GM10248 (cell line): ENCODE data around the gene DACT3.

ENCODE experiments used
- CTCF ChIA-PET: fragments of 300-600 bp; sonication (Branson Sonifier 250); formaldehyde crosslinking; extraction: SDS; loops from one replicate; lab custom pipeline; 2021; ENCODE audit warnings: antibody characterized with exemption; lab: Yijun Ruan, JAX
- POLR2A ChIA-PET: fragments of 350-650 bp; sonication (Branson Sonifier 250); formaldehyde crosslinking; extraction: SDS; loops from one replicate; lab custom pipeline; 2020; ENCODE audit warnings: antibody characterized with exemption; lab: Yijun Ruan, JAX
- DNase-seq: peaks from one replicate; pipeline ENCODE4 v3.0.0; 2012; ENCODE audit errors: extremely low spot score
- TF ChIP-seq, protein P1 (sequence below): IDR thresholded peaks from 2 replicates; pipeline ENCODE4 v1.5.1; 2012; ENCODE audit warnings: mild to moderate bottlenecking, low read depth; ENCODE audit errors: extremely low read depth, missing control alignments, control extremely low read depth

DACT3 gene

DNA sequence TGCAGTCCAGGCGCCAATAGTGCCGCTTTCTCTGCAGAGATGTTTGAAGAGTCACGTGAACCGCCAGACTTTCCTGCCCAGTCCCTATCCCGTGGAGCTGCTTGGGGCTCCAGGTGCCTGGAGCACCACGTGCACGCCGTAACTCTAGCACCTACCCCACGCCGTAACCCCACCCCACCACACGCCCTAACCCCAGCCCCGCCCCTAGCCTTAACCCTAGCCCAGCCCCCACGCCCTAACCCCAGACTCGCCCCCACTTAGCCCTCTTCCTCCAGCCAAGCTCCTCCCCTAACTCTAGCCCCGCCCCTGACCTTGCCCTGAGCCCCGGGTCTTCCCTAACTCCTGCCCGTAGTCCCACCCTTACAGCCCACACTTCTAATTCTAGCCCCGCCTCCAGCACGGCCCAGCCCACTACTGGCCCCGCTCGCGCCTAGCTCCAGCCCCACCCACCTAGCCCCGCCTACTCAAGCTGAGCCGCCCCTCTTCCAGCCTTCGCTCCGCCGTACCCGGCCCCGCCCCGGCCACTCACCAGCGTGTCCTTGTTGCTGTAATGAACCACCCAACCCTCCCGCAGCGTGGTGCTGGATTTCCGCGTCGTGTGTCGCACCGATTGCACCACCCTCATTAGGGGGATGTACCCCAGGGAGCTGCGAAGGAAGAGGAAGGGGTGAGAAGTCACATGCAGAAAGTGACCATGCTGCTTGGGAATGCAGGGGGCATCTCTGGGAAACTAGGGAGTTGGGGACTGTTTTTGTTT is 36.4 kb upstream of the DACT3 start:
- ChIA-PET POLR2A (no interaction called here), CTCF (interaction anchor here (1.1 to 5.6 kb wide), 4 partner anchors 7 to 60 kb away, joined by 3 to 39 read pairs (median 4); no protein-coding TSS in a partner anchor)
- TF ChIP-seq, protein P1, sequence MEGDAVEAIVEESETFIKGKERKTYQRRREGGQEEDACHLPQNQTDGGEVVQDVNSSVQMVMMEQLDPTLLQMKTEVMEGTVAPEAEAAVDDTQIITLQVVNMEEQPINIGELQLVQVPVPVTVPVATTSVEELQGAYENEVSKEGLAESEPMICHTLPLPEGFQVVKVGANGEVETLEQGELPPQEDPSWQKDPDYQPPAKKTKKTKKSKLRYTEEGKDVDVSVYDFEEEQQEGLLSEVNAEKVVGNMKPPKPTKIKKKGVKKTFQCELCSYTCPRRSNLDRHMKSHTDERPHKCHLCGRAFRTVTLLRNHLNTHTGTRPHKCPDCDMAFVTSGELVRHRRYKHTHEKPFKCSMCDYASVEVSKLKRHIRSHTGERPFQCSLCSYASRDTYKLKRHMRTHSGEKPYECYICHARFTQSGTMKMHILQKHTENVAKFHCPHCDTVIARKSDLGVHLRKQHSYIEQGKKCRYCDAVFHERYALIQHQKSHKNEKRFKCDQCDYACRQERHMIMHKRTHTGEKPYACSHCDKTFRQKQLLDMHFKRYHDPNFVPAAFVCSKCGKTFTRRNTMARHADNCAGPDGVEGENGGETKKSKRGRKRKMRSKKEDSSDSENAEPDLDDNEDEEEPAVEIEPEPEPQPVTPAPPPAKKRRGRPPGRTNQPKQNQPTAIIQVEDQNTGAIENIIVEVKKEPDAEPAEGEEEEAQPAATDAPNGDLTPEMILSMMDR = no peak
- peak; percentile 35 for DNase-seq

DNA sequence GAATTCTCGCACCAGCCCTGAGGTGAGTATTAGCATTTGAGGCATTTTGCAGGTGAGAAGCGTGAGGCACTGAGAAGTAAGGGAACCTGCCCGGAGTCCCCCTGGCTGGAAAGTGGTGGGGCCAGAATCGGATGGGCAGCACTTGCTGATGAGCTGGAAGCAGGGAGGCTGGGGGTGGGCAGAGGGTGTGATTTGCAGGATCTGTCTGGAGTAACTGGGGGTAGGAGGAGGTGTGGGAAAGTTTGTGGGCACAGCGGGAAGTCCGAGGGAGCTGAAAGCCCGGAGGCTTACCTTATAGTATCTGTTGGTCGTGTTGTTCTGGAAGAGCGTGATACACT is 35.9 kb upstream of the DACT3 start:
- no peak for DNase-seq
- CTCF ChIA-PET = interaction anchor here (1.1 to 5.6 kb wide), 4 partner anchors 8 to 59 kb away, joined by 3 to 39 read pairs (median 4); no protein-coding TSS in a partner anchor
- POLR2A ChIA-PET = no interaction called here
- TF ChIP-seq, protein P1 = no peak

DNA sequence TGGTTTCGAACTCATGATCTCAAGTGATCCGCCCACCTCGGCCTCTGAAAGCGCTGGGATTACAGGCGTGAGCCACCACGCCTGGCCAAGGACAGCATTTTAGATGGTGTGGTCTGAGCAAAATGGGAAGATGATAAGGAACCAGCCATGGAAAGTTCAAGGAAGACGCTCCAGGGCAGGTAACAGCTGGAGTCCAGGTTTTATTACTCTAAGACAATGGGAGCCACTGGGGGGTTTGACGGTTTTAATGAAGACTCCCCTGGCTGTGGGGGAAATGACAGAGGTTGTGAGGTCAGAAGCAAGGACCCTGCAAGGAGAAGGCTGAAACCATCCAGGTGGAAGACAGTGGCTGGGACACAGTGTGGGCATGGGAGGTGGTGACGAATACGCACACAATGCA is 35.1 kb upstream of the DACT3 start:
- CTCF ChIA-PET = interaction anchor here (5.6 kb wide), 1 partner anchor 8 kb away, joined by 39 read pairs; no protein-coding TSS in a partner anchor
- TF ChIP-seq, protein P1 = no peak
- POLR2A ChIA-PET = no interaction called here
- DNase-seq = no peak

DNA sequence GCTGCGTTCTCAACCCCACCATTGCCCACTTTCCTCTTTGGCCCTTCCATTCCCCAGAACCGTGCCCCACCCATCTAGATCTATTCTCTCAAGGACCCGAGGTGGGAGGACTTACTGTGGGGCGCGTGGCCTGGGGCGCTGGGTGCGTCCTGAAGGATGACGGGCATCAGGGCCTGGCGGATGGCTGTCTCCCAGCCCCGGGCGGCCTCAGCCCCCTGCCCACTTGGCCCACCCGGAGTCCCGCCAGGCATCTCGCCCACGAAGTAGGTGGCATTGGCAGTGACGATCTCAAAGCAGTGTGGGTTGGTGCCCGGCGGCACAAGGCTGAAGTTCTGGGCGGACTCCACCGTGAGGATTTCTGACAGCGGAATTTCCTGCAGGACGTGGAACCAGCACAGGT is 32.8 kb upstream of the DACT3 start:
- POLR2A ChIA-PET = no interaction called here
- TF ChIP-seq, protein P1 = no peak
- no peak for DNase-seq
- CTCF ChIA-PET = interaction anchor here (1.4 to 5.6 kb wide), 2 partner anchors 11 to 36 kb away, joined by 7 to 39 read pairs; no protein-coding TSS in a partner anchor

DNA sequence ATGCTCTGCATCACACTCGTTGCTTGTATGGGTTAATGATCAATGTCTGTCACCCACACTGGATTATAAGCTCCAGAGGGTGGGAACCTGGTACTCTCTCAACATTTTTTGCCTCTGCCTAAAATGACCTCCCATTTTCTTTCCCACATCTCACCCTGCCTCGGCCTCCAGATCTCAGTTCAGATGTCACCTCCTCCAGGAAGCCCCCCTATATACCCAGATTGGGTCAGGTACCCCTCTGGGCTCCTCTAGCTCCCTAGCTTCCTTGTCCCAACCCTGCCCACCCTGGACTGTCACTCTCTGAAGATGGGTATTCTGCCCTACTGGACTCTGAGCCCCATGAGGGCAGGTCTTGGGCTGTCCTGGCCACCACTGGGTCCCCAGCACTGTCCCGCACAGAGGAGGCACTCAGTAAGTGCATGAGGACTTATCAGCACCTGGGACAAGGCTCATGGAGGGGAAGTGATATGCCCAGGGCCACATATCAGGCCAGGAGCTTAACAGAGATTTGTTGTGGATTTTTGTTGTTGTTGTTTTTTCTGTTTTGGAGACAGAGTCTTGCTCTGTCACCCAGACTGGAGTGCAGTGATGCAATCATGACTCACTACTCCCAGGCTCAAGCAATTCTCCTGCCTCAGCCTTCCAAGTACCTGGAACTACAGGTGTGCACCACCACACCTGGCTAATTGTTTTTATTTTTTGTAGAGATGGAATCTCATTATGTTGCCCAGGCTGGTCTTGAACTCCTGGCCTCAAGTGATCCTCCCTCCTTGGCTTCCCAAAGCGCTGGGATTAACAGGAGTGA is 32.1 kb upstream of the DACT3 start:
- POLR2A ChIA-PET = no interaction called here
- TF ChIP-seq, protein P1 = no peak
- DNase-seq = no peak
- CTCF ChIA-PET = interaction anchor here (1.4 to 5.6 kb wide), 2 partner anchors 11 to 37 kb away, joined by 7 to 39 read pairs; no protein-coding TSS in a partner anchor

DNA sequence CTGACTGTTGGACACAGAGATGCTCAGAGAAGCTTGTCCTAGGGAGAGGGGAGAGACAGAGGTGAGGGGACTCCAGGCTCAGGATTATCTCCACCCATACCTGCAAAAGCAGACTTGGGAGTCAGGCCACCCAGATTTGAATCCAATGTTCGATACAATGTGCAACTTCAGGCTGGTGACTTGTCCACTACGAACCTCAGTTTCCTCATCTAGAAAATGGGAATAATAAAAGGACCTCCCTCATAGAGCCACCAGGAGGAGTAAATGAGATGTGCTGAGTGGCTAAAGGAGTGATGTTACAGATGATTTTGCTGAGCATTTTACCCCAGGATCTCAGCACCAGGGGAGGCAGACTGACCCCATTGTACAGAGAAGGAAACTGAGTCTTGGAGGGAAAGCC is 31.0 kb upstream of the DACT3 start:
- TF ChIP-seq, protein P1 = no peak
- ChIA-PET POLR2A (interaction anchor here (0.6 kb wide), 1 partner anchor 14 kb away, joined by 3 read pairs; no protein-coding TSS in a partner anchor), CTCF (interaction anchor here (1.0 to 2.6 kb wide), 4 partner anchors 11 to 149 kb away, joined by 3 to 13 read pairs (median 3); partner anchors contain the start of gene DACT3)
- no peak for DNase-seq
